Activated T-helper 2 cell treated with anti-CD3 and anti-CD28 coated beads, Interferon-gamma antibody, Interleukin-2, Interleukin-4, amounts not matched to agents 10 μg/mL and 5 μg/mL and 100 μg/mL, durations not matched to agents 14 hours and 24 hours and 36 hours (primary cell): ENCODE measurements around the gene PCBP3. TPM values are rescaled to one million over a fixed set of nuclear protein-coding genes. Genes with fewer than 3 reads are reported as not detected.

Experiments
- DNase-seq: peaks from one replicate; pipeline ENCODE4 v3.0.0; 2021; ENCODE audit warnings: low spot score
- H3K27ac Mint-ChIP-seq: one replicate; pipeline ENCODE4 v1.8.0; 2021; ENCODE audit warnings: mixed read lengths
- H3K27me3 Mint-ChIP-seq: one replicate; pipeline ENCODE4 v1.8.0; 2021; ENCODE audit warnings: low read depth, mixed read lengths
- H3K36me3 Mint-ChIP-seq: one replicate; pipeline ENCODE4 v1.8.0; 2021; ENCODE audit warnings: low read depth, mixed read lengths
- H3K4me1 Mint-ChIP-seq: one replicate; pipeline ENCODE4 v1.8.0; 2021; ENCODE audit warnings: low read depth, mixed read lengths
- H3K4me3 Mint-ChIP-seq: one replicate; pipeline ENCODE4 v1.8.0; 2021; ENCODE audit warnings: low read depth, mild to moderate bottlenecking, moderate library complexity, mixed read lengths
- H3K9me3 Mint-ChIP-seq: one replicate; pipeline ENCODE4 v1.8.0; 2021; ENCODE audit warnings: mixed read lengths
- intact Hi-C: fragments of 100-400 bp; cut with micrococcal nuclease; formaldehyde crosslinking; loops from one replicate; pipeline ENCODE4 v1.15.1; 2023
- total RNA-seq: library from RNA; stranded (reverse); gene quantifications from 2 replicates; pipeline ENCODE4 v1.2.3, GENCODE V29; 2022

PCBP3 gene
- total RNA-seq, 1 donor from 2014 or later = 6.9 TPM

GRCh38 chr21:45788637-45789506 is 145.3 kb downstream of the PCBP3 start:
- intact Hi-C loops = no loop called here
- Mint-ChIP-seq H3K36me3 (no peaks in the 10 kb centered on the region), H3K27ac (no peak overlapping the region), H3K4me1 (no peaks in the 10 kb centered on the region), H3K4me3 (no peak overlapping the region), H3K27me3 (no peaks in the 10 kb centered on the region), H3K9me3 (no peaks in the 10 kb centered on the region)
- no peak for DNase-seq

- intact Hi-C loops = no loop called here
Observed at GRCh38 chr21:45790427-45790826, 146.9 kb downstream of the PCBP3 start.

GRCh38 chr21:45791562-45792418 is 148.3 kb downstream of the PCBP3 start:
- H3K4me1 Mint-ChIP-seq = no peaks in the 10 kb centered on the region
- intact Hi-C loops = no loop called here
- no peaks in the 10 kb centered on the region for H3K36me3 Mint-ChIP-seq
- H3K4me3 Mint-ChIP-seq = no peak overlapping the region
- no peaks in the 10 kb centered on the region for H3K9me3 Mint-ChIP-seq
- H3K27me3 Mint-ChIP-seq = no peaks in the 10 kb centered on the region
- DNase-seq = no peak
- no peak overlapping the region for H3K27ac Mint-ChIP-seq

More at GRCh38 chr21:45790427-45790826, 146.9 kb downstream of the PCBP3 start:
- DNase-seq = no peak
- H3K4me3 Mint-ChIP-seq = no peak overlapping the region
- no peaks in the 10 kb centered on the region for H3K27me3 Mint-ChIP-seq
- H3K4me1 Mint-ChIP-seq = no peaks in the 10 kb centered on the region
- H3K27ac Mint-ChIP-seq = no peak overlapping the region
- no peaks in the 10 kb centered on the region for H3K36me3 Mint-ChIP-seq
- H3K9me3 Mint-ChIP-seq = no peaks in the 10 kb centered on the region

DNA sequence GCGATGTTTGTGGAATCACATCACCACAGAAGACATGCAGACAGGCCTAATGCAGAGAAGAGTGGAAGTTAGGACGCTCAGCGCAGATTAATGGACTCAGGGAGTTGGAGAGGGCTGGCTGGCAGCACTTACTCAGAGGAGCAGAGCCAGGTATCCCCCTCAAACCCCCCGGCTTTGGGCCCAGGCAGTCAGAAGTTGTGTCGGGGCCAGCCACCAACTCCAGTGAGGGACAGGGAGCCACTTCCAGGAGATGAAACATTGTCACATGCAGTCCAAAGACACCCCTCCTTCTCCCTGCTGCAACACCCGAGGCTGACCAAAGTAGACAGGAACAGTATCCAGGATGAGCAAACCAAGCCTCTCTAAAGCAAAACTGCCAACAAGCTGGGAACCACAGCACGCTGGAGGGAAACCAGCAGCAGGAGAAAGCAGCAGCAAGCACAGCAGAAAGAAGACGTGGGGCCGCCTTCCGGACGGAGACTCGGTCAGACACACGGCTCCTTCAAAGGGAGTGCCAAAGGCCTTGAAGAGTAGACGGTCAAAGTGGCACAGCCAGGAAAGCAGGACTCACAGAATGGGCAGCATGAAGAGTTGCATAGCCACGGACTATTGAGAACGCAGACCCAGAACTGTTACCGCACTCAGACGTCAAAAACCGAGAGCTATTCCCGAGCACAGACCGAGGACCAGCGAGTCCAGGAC is 149.3 kb downstream of the PCBP3 start:
- Mint-ChIP-seq H3K36me3 (no peaks in the 10 kb centered on the region), H3K9me3 (no peaks in the 10 kb centered on the region), H3K27me3 (no peaks in the 10 kb centered on the region), H3K4me3 (no peak overlapping the region), H3K4me1 (no peaks in the 10 kb centered on the region), H3K27ac (no peak overlapping the region)
- DNase-seq = no peak
- intact Hi-C loops = no loop called here

DNA sequence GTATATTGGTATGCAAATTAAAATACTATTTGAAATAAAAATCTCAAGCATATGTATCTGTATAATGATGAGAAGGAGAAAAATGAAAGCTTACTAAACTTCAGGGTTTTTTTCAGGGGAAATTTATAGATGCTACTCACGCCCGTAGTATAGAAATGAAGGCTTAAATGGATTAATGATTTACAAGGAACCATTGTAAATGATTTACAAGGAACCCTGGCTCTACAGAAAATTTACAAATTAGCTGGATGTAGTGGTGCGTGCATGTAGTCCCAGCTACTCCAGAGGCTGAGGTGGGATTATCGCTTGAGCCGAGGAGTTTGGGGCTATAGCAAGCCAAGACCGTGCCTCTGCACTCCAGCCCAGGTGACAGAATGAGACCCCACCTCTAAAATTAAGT is 150.5 kb downstream of the PCBP3 start:
- no peaks in the 10 kb centered on the region for H3K4me1 Mint-ChIP-seq
- H3K9me3 Mint-ChIP-seq = no peaks in the 10 kb centered on the region
- intact Hi-C loops = no loop called here
- no peaks in the 10 kb centered on the region for H3K27me3 Mint-ChIP-seq
- DNase-seq = no peak
- no peak overlapping the region for H3K4me3 Mint-ChIP-seq
- no peaks in the 10 kb centered on the region for H3K36me3 Mint-ChIP-seq
- no peak overlapping the region for H3K27ac Mint-ChIP-seq

DNA sequence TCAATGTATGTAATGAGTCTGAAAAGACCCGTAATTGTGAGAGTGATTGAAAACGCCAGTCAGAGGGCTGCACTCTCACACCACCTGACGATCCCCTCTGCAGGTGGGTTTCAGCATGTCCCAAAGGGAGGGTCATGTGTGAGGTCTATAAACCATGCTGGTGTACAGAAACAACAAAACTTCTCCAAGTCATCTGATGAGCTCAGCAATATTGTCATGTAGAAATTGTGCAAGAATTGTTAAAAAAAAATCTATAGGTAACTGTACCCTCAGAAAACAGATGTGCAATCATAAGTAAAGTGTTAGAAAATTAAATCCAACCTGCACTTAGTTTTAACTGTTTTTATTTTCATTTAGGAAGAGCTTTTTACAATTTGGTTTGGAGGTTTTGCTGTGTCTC is 152.5 kb downstream of the PCBP3 start:
- DNase-seq = no peak
- no peaks in the 10 kb centered on the region for H3K36me3 Mint-ChIP-seq
- H3K27ac Mint-ChIP-seq = no peak overlapping the region
- intact Hi-C loops = no loop called here
- no peaks in the 10 kb centered on the region for H3K9me3 Mint-ChIP-seq
- no peaks in the 10 kb centered on the region for H3K4me1 Mint-ChIP-seq
- H3K27me3 Mint-ChIP-seq = no peaks in the 10 kb centered on the region
- no peak overlapping the region for H3K4me3 Mint-ChIP-seq

GRCh38 chr21:45797338-45797737 is 153.8 kb downstream of the PCBP3 start:
- H3K36me3 Mint-ChIP-seq = no peaks in the 10 kb centered on the region

GRCh38 chr21:45799765-45800338 is 156.3 kb downstream of the PCBP3 start:
- intact Hi-C loops = no loop called here
- Mint-ChIP-seq H3K27me3 (no peaks in the 10 kb centered on the region), H3K27ac (no peak overlapping the region), H3K9me3 (no peaks in the 10 kb centered on the region), H3K4me1 (no peaks in the 10 kb centered on the region), H3K36me3 (no peaks in the 10 kb centered on the region), H3K4me3 (no peak overlapping the region)
- no peak for DNase-seq

More at GRCh38 chr21:45797338-45797737, 153.8 kb downstream of the PCBP3 start:
- intact Hi-C loops = no loop called here
- no peak for DNase-seq
- Mint-ChIP-seq H3K27ac (no peak overlapping the region), H3K4me1 (no peaks in the 10 kb centered on the region), H3K4me3 (no peak overlapping the region), H3K9me3 (no peaks in the 10 kb centered on the region), H3K27me3 (no peaks in the 10 kb centered on the region)

DNA sequence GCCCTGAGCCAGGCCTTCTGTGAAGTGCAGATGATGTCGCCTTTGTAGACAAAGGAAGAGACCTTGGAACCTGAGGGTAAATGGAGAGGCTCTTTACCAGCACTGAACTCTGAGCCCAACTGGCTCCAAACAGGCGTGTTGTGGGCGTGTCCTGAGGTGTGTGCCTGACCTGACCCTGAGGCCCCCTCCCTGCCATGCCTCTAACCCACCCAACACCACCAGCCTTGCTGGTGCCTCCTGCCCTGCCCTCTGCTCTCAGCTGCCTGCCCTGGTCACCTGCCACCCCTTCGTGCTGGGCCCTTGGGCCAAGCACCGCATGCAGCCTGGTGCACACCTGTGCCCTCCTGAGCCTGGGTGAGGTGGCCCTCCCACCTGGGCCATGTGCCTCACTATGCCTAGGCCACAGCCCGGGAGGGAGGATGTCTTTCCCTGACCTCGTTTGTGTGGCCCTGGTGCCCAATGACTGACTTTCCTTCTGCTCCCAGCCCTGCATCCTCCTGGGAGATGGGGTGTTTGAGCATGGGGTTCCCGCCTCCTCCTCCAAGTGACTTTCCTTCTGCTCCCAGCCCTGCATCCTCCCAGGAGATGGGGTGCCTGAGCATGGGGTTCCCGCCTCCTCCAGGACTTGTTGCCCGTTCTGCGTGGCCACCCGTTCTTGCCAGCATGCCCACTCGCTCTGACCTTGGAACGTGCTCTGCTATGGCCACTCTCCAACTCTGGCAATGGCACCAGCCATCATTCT is 157.0 kb downstream of the PCBP3 start:
- H3K4me1 Mint-ChIP-seq = no peaks in the 10 kb centered on the region
- no peak for DNase-seq
- H3K4me3 Mint-ChIP-seq = no peak overlapping the region
- no peaks in the 10 kb centered on the region for H3K36me3 Mint-ChIP-seq
- H3K27ac Mint-ChIP-seq = no peak overlapping the region
- intact Hi-C loops = no loop called here
- H3K27me3 Mint-ChIP-seq = no peaks in the 10 kb centered on the region
- no peaks in the 10 kb centered on the region for H3K9me3 Mint-ChIP-seq

DNA sequence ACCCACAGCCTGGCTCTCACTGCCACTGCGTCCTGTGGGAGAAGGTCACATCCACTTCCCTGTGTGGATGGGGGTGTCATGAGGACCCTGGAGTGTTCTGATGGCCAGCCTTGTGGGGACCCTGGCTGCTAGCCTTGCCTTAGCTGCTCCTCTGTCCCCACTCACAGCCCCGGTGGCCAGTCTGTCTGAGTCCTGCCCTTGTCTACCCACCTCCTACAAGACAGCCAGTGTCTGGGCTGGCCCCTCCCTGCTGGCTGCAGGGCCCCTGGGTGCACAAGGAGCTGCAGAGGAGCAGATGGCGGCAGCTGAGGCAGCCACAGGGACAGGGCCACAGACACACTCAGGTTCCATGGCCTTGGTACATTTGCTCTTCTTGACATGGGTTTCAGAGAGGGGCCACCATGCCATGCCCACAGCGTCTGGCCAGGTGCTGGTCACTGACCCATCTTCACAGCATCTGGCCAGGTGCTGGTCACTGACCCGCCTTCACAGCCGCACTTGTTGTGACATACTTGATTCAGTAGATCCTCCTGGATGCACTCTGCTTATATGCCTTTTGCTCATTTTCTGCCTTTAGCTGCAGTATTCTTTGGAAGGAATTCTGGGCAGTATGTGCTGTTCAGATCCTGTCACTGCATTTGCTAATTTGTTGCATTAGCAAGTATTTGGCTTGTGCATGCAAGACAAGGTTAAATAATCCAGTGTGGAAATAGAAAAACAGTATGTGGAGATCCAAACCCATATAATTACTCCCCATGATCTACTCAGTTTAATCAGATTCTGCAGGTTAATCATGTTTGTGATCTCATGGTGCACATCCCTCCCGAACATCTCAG is 157.8 kb downstream of the PCBP3 start:
- Mint-ChIP-seq H3K9me3 (no peaks in the 10 kb centered on the region), H3K4me1 (no peaks in the 10 kb centered on the region), H3K36me3 (no peaks in the 10 kb centered on the region), H3K4me3 (no peak overlapping the region), H3K27ac (no peak overlapping the region), H3K27me3 (no peaks in the 10 kb centered on the region)
- intact Hi-C loops = no loop called here
- DNase-seq = no peak

GRCh38 chr21:45801989-45802388 is 158.5 kb downstream of the PCBP3 start:
- intact Hi-C loops = no loop called here
- no peak for DNase-seq
- H3K4me1 Mint-ChIP-seq = no peaks in the 10 kb centered on the region
- H3K36me3 Mint-ChIP-seq = no peaks in the 10 kb centered on the region
- H3K9me3 Mint-ChIP-seq = no peaks in the 10 kb centered on the region
- no peaks in the 10 kb centered on the region for H3K27me3 Mint-ChIP-seq
- H3K4me3 Mint-ChIP-seq = no peak overlapping the region
- H3K27ac Mint-ChIP-seq = no peak overlapping the region
